ENCODE results near the gene SMARCA2.
"Not testable (repeated sequence)": the region's sequence is repeated elsewhere in the genome, so short reads cannot be mapped to it uniquely, and the experiment has no call there.

Gene SMARCA2

DNA sequence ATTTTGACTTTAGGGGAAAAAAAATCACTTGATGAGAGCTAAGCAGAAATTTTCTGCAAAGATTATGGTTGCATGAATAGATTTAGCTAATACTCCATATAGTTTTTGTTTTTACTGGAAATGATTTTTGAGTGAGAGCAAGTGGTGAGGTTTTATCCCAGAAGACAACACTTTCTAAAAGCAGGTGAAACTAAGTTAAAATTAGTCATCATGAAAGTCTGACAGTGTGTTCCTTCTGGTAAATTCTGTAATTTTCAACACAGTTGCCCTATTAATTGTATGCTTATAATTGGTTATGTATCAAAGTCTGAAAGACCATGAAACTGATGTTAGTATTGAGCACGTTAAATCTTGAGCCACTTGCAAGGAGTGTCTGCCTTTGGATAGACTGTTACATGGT, 91.5 kb downstream of the SMARCA2 start:
- DNase-seq: no peak

GRCh38 chr9:2107906-2108451, 92.8 kb downstream of the SMARCA2 start:
- no peak for DNase-seq

DNA sequence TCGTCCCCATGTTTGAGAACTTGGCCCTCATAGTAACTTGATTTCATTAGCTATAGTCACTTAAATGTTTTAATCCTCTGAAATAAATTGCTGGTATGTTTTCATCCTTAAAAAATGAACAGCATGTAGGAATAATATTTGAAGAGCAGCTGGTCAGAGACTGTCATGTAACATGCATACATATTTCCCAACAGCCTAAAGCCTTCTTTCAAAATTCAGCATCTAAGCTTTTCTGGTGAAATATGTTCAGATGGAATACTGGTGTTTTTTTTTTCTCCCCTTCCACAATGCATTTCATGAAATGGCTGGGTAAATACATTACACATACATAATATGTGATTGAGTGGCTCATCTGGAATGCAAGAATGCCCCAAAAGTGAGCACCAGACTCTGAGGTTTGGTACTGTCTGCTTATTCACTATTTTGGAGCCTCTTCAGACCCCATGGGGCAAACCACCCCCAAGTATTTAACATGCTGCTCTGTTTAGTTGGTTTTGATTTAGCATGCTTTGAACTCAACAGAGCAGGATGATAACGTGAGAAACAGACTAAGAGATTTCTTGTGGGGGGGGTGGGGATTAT, 94.0 kb downstream of the SMARCA2 start:
- DNase-seq: no peak

GRCh38 chr9:2110036-2110435, 94.9 kb downstream of the SMARCA2 start:
- DNase-seq: no peak

DNA sequence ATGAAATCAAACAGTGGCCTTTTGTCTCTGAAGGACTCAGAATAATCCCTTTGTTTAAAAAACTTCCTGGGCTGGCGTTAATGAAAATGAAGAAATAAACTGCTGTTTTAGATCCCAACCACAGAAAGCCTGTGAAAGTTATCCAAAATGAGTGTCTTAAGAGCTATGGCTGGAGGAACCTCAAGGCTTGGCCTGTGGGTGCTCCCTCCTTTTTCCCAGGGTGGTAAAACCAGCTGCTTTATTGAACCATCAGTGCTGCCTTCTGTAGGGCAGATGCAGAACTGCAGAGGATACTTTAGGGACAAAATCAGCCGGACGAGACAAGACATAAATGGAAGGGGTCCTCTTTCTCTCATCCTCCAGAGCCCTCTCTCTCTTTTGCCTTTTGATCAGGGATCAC, 100.9 kb downstream of the SMARCA2 start:
- no peak for DNase-seq

DNA sequence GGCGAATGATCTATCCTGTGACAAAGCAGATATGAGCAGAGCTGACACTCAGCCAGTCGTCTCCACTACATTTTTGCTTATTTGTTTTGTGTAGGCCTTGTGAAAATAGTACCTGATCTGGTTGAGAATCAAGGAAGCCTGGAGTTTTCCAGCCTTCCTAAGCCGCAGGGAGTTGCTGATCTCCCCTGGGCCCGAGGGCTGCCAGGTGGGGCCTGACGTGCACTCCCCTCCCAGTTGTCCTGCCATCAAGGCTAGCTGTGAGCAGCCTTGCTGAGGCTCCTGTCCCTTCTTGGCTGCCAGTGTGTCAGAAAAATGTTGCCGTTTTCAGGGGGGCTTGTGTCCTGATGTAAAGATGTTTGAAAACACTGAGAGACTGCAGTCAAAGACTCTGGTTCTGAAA, 102.4 kb downstream of the SMARCA2 start:
- DNase-seq: no peak

GRCh38 chr9:2119566-2119965, 104.4 kb downstream of the SMARCA2 start:
- DNase-seq: no peak

- DNase-seq: no peak
Measured at GRCh38 chr9:2120926-2121689, 106.0 kb downstream of the SMARCA2 start.

- DNase-seq: no peak
Measured at GRCh38 chr9:2122299-2122698, 107.2 kb downstream of the SMARCA2 start.

GRCh38 chr9:2125906-2126305, 110.8 kb downstream of the SMARCA2 start:
- DNase-seq: no peak

GRCh38 chr9:2126331-2126803, 111.2 kb downstream of the SMARCA2 start:
- DNase-seq: no peak

DNA sequence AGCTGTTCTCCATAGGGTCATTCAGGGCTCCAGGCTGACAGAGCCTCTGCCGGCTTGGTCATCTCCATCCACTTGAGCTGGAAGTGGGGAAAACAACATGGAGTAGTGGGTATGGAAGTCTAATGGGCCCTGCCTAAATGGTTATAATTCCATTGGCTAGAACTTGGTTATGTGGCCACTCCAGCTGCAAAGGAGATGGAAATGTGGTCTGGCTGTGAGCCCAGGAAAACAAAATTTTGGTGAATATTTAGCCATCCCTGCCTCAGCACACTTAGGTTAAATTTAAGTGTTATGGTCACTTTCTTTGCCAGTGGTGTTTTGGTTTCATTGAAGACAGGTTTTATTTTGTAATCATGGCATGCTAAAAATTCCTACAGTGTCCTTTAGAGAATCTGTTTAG, 112.3 kb downstream of the SMARCA2 start:
- DNase-seq: no peak

DNA sequence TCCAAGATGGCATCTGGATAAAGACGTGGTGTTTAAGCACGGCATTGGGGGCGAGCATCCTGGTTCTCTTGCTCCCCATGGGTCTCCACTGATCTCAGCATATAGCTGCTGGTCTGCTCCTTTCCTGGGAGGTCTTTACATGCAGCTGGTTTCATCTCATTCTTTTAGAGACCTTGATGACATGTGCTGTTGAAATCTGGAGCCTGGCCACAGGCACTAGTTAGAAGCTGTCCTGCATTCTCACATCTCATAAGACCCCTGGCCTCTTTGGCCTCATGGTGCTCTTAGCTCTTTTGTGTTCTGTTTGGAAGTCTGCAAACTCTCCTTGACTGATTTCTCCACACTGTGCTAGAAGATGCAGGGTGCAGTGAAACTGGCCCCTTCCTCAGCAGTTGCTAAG, 113.0 kb downstream of the SMARCA2 start:
- no peak for DNase-seq

GRCh38 chr9:2128618-2129017, 113.5 kb downstream of the SMARCA2 start:
- no peak for DNase-seq

- DNase-seq: no peak
Measured at GRCh38 chr9:2130941-2131340, 115.8 kb downstream of the SMARCA2 start.

- no peak for DNase-seq
Measured at GRCh38 chr9:2132484-2133082, 117.4 kb downstream of the SMARCA2 start.

DNA sequence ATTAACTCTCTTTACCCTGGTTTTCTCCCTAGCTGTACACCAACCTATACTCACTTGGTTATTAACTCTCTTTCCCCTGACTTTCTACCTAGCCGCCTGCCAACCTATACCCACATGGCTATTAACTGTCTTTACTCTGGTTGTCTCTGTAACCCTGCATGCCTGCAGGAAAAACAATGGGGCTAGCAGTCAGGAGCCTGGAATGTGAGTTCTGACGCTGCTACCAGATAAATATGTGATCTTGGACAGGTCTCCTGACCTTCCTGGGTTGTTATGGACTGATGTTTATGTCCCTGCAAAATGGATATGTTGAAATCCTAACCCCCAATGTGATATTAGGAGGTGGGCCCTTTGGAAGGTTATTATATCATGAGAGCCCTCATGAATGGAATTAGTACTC, 119.2 kb downstream of the SMARCA2 start:
- no peak for DNase-seq

DNA sequence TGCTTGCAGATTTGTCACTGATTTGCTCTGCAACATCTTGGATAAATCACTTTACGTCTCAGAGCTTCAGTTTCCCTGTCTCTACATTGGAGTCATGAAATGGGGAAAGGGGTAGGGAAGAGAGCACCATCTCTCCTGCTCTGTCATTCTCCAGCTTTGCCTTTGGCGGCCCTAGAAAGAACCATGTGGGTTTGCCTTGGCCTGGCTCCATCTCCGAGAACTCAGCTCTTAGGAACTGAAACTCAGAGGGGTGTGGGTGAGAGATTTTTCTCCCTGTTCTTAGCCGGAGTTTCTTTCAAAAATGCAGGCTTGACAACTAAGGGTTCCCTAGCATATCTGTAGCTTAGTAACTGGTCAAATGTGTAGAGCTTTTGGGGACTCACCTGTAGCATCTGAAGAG, 123.5 kb downstream of the SMARCA2 start:
- no peak for DNase-seq

- DNase-seq: no peak
Measured at GRCh38 chr9:2140600-2141223, 125.6 kb downstream of the SMARCA2 start.

GRCh38 chr9:2142212-2142611, 127.1 kb downstream of the SMARCA2 start:
- DNase-seq: no peak

DNA sequence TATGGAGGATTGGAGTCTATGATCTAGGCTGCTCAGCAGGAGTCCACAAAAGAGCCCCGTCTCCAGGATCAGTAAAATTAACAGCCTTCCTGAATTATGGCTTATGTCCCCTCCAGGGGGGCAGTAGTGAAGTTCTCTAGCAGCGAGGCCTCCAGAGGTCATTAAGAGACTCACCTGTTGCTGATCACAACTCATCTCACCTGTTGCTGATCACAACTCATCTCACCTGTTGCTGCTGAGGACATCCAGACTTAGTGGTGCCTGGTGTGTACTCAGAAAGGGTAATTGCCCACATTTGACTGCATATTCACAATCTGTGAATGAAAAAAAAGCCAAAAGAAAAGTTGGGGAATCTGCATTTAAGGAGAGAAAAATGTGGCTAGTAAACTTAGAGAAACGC, 129.5 kb downstream of the SMARCA2 start:
- no peak for DNase-seq

DNA sequence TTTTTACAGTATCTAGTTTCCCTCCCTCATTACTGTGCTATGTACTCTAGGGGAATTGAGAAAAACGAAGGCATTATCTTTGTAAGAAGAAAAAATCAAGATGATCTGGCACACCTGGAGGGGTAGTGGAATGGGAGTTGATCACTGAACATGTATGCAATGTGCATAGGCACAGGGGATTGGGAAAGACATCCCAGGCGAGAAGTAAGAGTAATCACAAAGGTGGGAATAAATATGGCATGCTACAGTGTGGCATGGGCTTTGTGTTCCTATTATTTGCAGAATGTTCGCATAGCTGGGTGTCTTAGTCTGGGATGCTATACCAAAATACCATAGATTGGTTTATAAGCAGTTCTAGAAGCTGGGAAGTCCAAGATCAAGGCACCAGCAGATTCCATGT, 130.6 kb downstream of the SMARCA2 start:
- DNase-seq: no peak

- not testable (repeated sequence) for DNase-seq
Measured at GRCh38 chr9:2146700-2147099, 131.6 kb downstream of the SMARCA2 start.

DNA sequence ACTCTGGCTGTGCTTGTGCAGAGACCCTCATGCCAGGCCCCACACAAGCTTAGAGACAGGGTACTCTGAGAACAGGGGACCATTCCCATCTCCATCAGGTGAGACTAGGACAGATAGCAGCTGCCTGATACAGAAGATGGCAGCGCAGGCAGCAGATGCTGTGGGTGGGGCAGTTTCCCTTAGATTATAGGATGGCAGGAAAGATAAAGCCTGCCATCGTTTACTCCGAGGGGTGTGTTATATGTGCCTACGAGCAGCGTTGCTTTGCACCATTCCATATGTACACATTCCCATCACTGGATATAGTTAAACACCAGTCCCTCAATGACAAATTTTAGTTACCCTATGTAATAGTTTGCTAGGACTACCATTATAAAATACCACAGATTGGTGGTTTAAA, 135.2 kb downstream of the SMARCA2 start:
- DNase-seq: no peak
